GM19438 (cell line): Measurements from ENCODE around the gene PRDM16.

Experiments
- ATAC-seq: cut with Tn5 transposase; IDR thresholded peaks from one replicate; pipeline ENCODE4 v1.9.1; 2021; ENCODE audit warnings: low read depth; ENCODE audit not compliant: unreplicated experiment

The PRDM16 gene

GRCh38 chr1:3398396-3399140 is 329.6 kb downstream of the PRDM16 start:
- no peak for ATAC-seq

DNA sequence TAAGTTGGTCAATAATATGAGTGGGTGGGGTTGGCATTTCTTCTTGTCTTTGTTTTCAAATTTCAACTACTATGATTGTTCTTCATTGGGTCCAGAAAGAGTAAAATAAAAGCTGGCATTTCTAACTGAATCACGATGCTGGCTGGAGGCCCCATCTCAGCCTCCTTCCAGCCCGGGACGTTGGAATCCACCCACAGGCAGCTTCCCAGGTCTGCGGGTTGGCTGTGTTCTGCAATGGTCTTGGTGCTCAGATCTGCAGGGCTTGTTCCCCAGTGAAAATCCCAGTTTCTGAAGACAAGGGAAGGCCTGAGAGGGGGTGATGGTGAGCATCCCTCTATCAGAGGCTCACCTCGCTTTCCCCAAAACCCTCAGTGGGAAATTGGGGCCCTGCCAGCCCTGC is 330.7 kb downstream of the PRDM16 start:
- no peak for ATAC-seq

DNA sequence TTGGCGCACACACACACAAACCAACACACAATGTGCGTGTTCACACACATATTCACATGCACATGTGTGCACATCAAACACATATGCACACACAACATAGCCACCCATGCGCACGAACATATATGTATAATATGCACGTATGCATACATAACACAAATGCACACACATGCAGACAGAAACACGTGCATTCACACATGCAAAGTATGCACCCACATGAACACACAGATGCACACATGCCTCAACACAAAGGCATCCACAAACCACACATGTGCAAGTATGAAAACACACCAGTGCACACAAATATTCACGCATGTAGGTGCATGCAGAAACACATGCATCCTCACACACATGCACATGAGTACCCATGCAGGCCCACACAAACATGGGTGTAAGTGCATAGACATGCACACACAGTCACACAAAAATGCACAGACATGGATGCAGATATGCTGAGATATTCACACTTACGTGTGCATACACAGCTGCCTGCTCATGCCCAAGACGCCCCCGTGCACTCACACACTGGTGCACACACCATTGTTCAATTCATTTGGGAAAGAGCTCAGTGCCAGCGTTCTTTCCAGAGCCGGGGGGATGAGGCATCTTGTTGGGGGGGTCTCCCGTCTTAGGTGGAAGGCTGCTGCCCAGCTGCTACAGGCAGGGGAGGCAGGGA is 332.7 kb downstream of the PRDM16 start:
- no peak for ATAC-seq

- ATAC-seq: no peak
These were observed 333.4 kb downstream of the PRDM16 start for GRCh38 chr1:3402258-3403010.

- ATAC-seq: no peak
These were observed 334.0 kb downstream of the PRDM16 start for GRCh38 chr1:3403011-3403345.

- ATAC-seq: no peak
These were observed 334.6 kb downstream of the PRDM16 start for GRCh38 chr1:3403388-3404231.

DNA sequence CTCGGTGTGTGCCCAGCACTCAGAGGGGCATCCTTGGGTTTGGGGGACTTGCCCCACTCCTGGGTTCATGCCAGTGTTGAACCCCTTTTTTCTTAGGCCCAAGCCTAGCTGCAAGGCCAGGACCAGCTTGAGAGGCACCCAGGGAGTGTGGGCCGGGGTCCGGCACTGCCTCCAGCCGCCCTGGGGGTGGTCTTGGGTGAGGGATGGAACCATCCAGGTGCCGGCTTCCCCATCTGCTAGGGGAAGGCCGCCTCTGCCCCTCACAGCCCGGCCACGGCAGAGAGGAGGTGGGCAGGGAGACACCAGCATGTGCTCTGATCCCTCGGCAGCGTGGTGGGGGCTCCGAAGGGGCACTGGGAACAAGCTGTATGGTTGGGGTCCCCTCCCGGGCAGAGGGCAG is 335.3 kb downstream of the PRDM16 start:
- ATAC-seq: no peak

- no peak for ATAC-seq
These were observed 335.8 kb downstream of the PRDM16 start for GRCh38 chr1:3404801-3405200.

- ATAC-seq: no peak
These were observed 336.5 kb downstream of the PRDM16 start for GRCh38 chr1:3405491-3405890.

DNA sequence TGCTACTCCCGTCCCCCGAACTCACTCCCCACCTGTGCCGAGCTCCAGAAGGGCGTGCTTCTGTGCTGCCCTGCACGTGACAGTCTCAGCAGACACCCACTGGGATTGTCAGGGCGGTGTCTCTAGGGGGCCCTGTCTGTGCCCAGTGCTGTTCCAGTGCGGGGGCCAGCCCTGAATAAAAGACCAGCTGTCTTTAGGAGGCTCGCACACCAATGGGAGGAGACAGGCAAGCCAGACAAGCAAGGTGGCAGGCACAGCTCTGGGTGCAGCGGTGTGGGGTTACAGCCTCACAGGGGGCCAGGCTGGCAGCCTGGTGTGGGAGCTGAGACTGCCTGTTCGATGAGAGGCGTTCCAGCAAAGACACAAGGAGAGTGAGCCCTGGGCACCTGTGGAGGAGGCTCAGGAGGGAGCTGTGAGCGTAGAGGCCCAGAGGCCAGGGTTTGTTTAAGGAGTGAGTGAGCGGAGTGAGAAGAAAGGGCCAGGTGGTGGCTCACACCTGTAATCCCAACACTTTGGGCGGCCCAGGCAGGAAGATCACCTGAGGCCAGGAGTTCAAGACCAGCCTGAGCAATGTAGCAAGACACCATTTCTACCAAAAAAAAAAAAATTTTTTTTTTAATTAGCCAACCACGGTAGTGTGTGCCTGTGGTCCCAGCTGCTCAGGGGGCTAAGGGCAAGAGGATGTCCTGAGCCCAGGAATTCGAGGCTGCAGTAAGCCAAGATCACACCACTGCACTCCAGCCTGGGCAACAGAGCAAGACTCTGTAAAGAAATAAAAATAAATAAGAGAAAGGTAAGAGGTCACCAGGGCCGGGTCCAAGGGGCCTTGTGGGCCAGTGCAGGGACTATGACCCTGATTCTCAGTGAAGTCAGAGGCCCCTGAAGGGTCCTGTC is 337.2 kb downstream of the PRDM16 start:
- no peak for ATAC-seq

DNA sequence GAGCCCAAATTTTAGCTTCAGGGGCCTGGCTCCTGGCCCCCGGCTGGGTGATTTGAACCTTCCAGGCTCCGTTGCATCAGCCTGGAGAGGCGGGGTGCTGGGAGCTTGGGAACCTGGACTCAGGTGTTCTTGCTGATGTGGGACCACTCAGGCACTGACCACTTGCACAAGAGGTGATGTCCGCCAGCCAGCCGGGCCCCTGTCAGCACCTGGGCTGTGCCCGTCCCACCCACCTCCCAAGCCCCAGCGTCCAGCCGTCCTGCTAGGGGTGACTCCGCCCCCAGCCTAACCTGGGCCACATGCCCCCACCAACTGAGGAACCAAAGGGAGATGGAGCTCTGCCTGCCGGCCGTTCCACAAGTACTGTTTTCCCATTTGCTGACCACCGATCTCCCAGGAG is 338.0 kb downstream of the PRDM16 start:
- ATAC-seq: no peak

GRCh38 chr1:3408751-3409266 is 339.8 kb downstream of the PRDM16 start:
- ATAC-seq: no peak

DNA sequence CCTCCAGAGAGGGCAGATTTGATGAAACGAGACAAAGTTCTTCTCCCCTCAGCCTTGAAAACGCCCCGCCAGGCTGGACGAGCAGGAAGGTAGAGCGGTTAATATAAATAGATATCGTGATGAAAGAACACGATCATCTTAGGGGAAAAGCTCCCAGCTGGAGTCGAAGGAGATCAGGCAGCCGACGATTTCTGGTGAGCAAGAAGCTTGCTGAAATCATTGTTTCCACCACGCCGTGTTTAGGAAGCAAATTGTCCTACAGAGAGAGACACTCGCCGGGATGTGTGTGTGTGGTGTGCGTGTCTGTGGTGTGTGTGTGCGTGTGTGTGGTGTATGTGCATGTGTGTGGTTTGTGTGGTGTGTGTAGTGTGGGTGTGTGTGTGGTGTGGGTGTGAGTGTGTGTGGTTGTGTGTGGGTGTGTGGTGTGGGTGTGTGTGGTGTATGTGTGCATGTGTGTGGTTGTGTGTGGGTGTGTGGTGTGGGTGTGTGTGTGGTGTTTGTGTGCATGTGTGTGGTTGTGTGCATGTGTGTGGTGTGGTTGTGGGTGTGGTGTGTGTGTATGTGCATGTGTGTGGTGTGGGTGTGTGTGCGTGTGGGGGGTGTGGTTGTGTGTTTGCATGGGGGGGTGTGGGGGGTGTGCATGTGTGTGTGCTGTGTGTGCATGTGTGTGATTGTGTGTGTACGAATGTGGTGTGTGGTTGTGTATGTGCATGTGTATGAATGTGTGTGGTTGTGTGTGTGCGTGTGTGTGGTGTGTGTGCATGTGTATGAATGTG is 340.6 kb downstream of the PRDM16 start:
- ATAC-seq: no peak

- ATAC-seq: no peak
These were observed 341.3 kb downstream of the PRDM16 start for GRCh38 chr1:3410142-3410925.

GRCh38 chr1:3411806-3412205 is 342.8 kb downstream of the PRDM16 start:
- ATAC-seq: no peak

DNA sequence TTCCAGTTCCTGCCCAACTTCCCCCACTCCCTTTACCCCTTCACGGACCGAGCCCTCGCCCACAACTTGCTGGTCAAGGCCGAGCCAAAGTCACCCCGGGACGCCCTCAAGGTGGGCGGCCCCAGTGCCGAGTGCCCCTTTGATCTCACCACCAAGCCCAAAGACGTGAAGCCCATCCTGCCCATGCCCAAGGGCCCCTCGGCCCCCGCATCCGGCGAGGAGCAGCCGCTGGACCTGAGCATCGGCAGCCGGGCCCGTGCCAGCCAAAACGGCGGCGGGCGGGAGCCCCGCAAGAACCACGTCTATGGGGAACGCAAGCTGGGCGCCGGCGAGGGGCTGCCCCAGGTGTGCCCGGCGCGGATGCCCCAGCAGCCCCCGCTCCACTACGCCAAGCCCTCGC is 343.4 kb downstream of the PRDM16 start:
- ATAC-seq: no peak

DNA sequence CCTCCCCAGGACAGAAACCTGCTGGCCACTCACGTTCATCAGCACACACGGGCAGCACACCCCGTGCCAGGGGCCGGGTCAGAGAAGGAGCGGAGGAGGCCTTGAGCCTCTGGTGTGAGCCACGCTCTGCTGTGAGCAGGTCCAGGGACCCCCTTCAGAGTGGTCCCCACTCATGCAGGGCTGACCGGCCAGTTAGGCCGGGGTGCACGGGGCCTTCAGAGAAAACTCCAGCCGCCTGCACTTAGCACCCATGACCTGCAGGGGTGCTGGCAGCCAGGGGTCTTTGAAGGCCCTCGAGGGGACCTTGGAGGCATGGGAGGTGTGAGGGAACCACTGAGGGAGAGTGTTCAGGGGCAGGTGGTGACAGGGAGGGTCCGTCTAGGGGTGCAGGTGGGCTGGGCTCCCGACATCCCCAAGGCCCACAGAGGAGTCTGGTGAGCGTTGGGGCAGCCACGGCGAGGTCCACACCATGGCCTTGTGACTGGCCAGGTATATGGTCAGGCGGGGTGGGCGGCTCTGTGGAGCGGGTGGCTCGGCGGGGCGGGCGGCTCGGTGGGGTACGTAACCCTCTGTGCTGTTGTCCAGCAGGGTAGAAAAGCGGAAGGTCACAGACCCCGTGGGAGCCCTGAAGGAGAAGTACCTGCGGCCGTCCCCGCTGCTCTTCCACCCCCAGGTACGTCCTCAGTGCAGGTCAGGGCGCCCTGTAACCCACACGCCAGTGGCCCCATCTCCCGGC is 345.1 kb downstream of the PRDM16 start:
- ATAC-seq: no peak
